Daoy (cell line): Measurements from ENCODE around the gene CR2. TPM values are rescaled to one million over a fixed set of nuclear protein-coding genes. Genes with fewer than 3 reads are reported as not detected.
"Not testable (repeated sequence)": the region's sequence is repeated elsewhere in the genome, so short reads cannot be mapped to it uniquely, and the experiment has no call there.

ENCODE experiments used
- DNase-seq: peaks from one replicate; pipeline ENCODE4 v3.0.0-alpha.2; 2015; ENCODE audit warnings: low read depth
- total RNA-seq: library from RNA; depleted of rRNA; stranded (reverse); fragments of >200 nt; shearing (Covaris generic); gene quantifications from 2 replicates; pipeline ENCODE4 v1.2.3, GENCODE V29; 2014; rRNA removed

CR2 gene
- total RNA-seq, 1 experiment from 2014 or later, result 0.29 TPM

GRCh38 chr1:207504438-207504837 is 50.3 kb downstream of the CR2 start:
- no peak for DNase-seq

DNA sequence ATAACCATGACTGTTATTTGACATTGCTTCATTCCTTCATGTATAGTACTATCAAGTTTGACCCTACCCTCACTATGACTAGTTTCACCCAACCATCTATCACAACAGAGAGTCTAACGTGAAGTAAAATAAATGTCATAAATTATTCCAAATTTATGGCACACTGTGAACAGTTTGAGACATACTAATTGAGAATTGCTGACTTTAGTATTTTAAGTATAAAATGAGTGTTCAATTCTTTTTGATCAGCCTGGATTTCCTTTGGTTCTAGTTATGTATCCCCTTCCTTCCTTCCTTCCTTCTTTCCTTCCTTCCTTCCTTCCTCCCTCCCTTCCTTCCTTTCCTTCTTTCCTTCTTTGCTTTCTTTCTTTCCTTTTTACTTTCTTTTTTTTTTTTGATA is 56.3 kb downstream of the CR2 start:
- DNase-seq, result no peak

- no peak for DNase-seq
Observed at GRCh38 chr1:207514890-207515289, 60.8 kb downstream of the CR2 start.

GRCh38 chr1:207516729-207517128 is 62.6 kb downstream of the CR2 start:
- no peak for DNase-seq

DNA sequence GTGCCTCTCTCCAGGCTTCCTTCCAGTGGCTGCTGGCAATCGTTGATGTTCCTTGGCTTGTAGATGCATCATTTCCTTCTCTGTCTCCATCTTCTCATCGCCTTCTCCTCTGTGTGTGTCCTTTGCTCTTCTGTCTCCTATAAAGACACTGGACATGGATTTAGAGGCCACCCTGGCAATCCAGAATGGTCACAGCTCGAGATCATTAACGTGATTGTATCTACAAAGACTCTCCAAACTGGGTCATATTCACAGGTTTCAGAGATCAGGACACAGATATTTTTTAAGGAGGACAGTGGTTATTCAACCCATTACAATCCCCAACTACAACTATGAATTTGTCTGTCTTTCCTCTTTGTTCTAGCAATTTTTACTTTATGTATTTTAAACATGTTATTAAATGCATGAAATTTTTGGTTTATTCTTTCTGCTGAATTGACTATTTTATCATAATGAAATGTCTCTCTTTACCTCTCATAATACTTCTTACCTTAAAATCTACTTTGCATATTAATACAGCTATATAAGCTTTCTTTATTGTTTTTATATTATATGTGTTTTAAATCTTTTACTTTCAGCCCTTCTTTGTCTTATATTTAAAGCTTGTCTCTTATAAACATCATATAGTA is 64.6 kb downstream of the CR2 start:
- DNase-seq, result no peak

DNA sequence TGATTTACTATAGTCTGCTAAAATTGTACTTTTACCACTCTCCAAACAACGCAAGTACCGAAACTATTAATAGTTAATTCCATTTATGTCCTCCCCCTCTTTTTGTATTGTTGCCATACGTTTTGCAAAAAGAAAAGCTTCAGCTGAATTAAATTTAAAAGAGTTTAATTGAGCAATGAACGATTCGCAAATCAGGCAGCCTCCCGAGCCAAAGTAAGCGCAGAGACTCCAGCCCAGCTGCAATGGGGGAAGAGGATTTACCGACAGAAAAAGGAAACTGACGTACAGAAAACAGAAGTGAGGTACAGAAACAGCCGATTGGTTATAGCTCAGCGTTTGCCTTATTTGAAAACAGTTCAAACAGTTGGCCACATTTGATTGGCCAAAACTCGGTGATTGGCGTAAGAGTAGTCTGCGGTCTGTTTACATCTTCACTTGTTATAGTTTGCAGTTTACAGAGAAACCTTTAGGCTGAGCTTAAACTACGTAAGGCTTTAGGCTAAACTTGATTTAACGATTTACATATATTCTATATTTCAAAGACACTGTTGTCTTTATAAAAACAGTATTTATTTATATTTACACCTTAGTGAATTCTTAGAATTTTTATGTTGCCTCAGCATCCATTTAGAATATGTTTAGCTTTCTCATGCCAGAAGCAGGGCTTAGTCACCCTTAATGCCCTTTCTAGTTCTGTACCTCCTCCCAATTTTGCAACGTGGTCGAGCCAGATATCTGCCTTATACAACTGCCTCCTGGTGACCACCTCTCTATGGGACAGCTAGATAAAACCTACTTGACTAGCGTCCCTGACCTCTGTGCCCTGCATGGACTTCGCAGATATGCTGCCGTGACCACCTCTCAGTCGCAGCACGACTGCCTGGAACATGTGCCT is 65.6 kb downstream of the CR2 start:
- DNase-seq, result no peak

GRCh38 chr1:207520400-207521345 is 66.5 kb downstream of the CR2 start:
- not testable (repeated sequence) for DNase-seq

GRCh38 chr1:207525239-207525638 is 71.1 kb downstream of the CR2 start:
- DNase-seq, result not testable (repeated sequence)

GRCh38 chr1:207528401-207528800 is 74.3 kb downstream of the CR2 start:
- DNase-seq, result not testable (repeated sequence)

- not testable (repeated sequence) for DNase-seq
Observed at GRCh38 chr1:207536263-207536662, 82.1 kb downstream of the CR2 start.

Other genes starting within 250 kb of the CR2 start
- 37.7 and 37.9 TPM in 2 replicates for gene CD55, start 132.7 kb upstream of the CR2 start, total RNA-seq
- 0.03 TPM in 1 of 2 replicates, not detected in the other for gene CR1, start 41.8 kb downstream of the CR2 start, total RNA-seq
- 0.21 and 0.69 TPM in 2 replicates for gene CR1L, start 190.8 kb downstream of the CR2 start, total RNA-seq